IMR-90 (cell line): Measurements from ENCODE around the gene PHF11. TPM values are rescaled to one million over a fixed set of nuclear protein-coding genes. Genes with fewer than 3 reads are reported as not detected.

Experiments
- ATAC-seq: fragments of 200-7000 bp; cut with Tn5 transposase; 2 replicates; pipeline ENCODE4 v1.9.1; 2020; ENCODE audit warnings: low read depth, mild to moderate bottlenecking, moderate library complexity
- BruUV-seq: library from RNA; stranded (reverse); fragments of 400-500 nt; replicated peaks from 2 replicates; lab custom pipeline; 2021; lab: Mats Ljungman, UMichigan
- CTCF ChIA-PET: fragments of 300-600 bp; formaldehyde crosslinking; extraction: SDS; loops from one replicate; lab custom pipeline; 2021; ENCODE audit warnings: antibody characterized with exemption; lab: Yijun Ruan, JAX
- POLR2A ChIA-PET: fragments of 300-600 bp; sonication (Branson Sonifier 250); formaldehyde crosslinking; loops from one replicate; lab custom pipeline; 2022; ENCODE audit warnings: antibody characterized with exemption; ENCODE audit not compliant: unreplicated experiment; lab: Charles Lee
- DNase-seq: peaks from one replicate; pipeline ENCODE4 v3.0.0; 2013
- H2AFZ ChIP-seq: replicated peaks from 2 replicates; pipeline ENCODE3; 2013; ENCODE audit warnings: low read length, mild to moderate bottlenecking; ENCODE audit not compliant: poor library complexity
- H2AK5ac ChIP-seq: 2 replicates; pipeline ENCODE4 v1.6.1; 2013; ENCODE audit warnings: low read depth, low read length, inconsistent platforms
- H2AK9ac ChIP-seq: replicated peaks from 2 replicates; pipeline ENCODE3; 2013; ENCODE audit warnings: mild to moderate bottlenecking, low read depth, low read length, moderate library complexity; ENCODE audit not compliant: poor library complexity
- H2BK120ac ChIP-seq: 2 replicates; pipeline ENCODE4 v1.6.1; 2013; ENCODE audit warnings: low read depth, low read length, inconsistent platforms
- H2BK15ac ChIP-seq: 3 replicates; pipeline ENCODE4 v1.6.1; 2013; ENCODE audit warnings: low read depth, low read length, inconsistent platforms
- H2BK20ac ChIP-seq: 2 replicates; pipeline ENCODE4 v1.6.1; 2013; ENCODE audit warnings: low read depth, mild to moderate bottlenecking, inconsistent platforms, low read length, moderate library complexity
- H2BK5ac ChIP-seq: 2 replicates; pipeline ENCODE4 v1.6.1; 2013; ENCODE audit warnings: mild to moderate bottlenecking, low read depth, low read length, inconsistent platforms; ENCODE audit not compliant: poor library complexity, severe bottlenecking
- H3K14ac ChIP-seq: replicated peaks from 2 replicates; pipeline ENCODE4 v1.6.1; 2013; ENCODE audit warnings: low read depth, low read length, inconsistent platforms
- H3K18ac ChIP-seq: 2 replicates; pipeline ENCODE4 v1.6.1; 2013; ENCODE audit warnings: low read depth, low read length, control low read depth
- H3K23ac ChIP-seq: 2 replicates; pipeline ENCODE4 v1.6.1; 2013; ENCODE audit warnings: low read depth, low read length, inconsistent platforms
- H3K27ac ChIP-seq: 2 replicates; pipeline ENCODE4 v1.5.1; 2013; ENCODE audit warnings: mild to moderate bottlenecking, control low read depth, low read length; ENCODE audit not compliant: insufficient read depth
- H3K27me3 ChIP-seq: 2 replicates; pipeline ENCODE4 v1.6.1; 2013; ENCODE audit warnings: low read length; ENCODE audit not compliant: control insufficient read depth, insufficient read depth
- H3K36me3 ChIP-seq: 2 replicates; pipeline ENCODE4 v1.6.1; 2013; ENCODE audit warnings: low read length, mixed read lengths; ENCODE audit not compliant: control insufficient read depth, insufficient read depth
- H3K4ac ChIP-seq: 2 replicates; pipeline ENCODE4 v1.6.1; 2013; ENCODE audit warnings: low read depth, low read length, inconsistent platforms
- H3K4me1 ChIP-seq: 2 replicates; pipeline ENCODE4 v1.6.1; 2013; ENCODE audit warnings: low read length, mixed read lengths; ENCODE audit not compliant: control insufficient read depth, insufficient read depth
- H3K4me2 ChIP-seq: 2 replicates; pipeline ENCODE4 v1.6.1; 2013; ENCODE audit warnings: low read depth, mild to moderate bottlenecking, control low read depth, low read length, moderate library complexity
- H3K4me3 ChIP-seq: 2 replicates; pipeline ENCODE4 v1.5.1; 2013; ENCODE audit warnings: low read depth, mild to moderate bottlenecking, control low read depth, low read length, moderate library complexity; ENCODE audit not compliant: insufficient read depth
- H3K56ac ChIP-seq: 2 replicates; pipeline ENCODE4 v1.6.1; 2013; ENCODE audit warnings: low read length, inconsistent platforms; ENCODE audit not compliant: insufficient read depth; ENCODE audit errors: extremely low read depth
- H3K79me1 ChIP-seq, 2 experiments: 2 replicates each; pipeline ENCODE4 v1.6.1; 2013; ENCODE audit warnings: low read length in 2 of 2, inconsistent platforms in 1 of 2, low read depth in 1 of 2
- H3K9ac ChIP-seq: 2 replicates; pipeline ENCODE4 v1.6.1; 2013; ENCODE audit warnings: low read depth, low read length, control low read depth
- H3K9me1 ChIP-seq: 2 replicates; pipeline ENCODE4 v1.6.1; 2013; ENCODE audit warnings: low read length, inconsistent platforms; ENCODE audit not compliant: insufficient read depth
- H3K9me3 ChIP-seq: 2 replicates; pipeline ENCODE4 v1.6.1; 2013; ENCODE audit warnings: low read length; ENCODE audit not compliant: control insufficient read depth, insufficient read depth
- H4K20me1 ChIP-seq: 2 replicates; pipeline ENCODE4 v1.6.1; 2013; ENCODE audit warnings: low read length, inconsistent platforms; ENCODE audit not compliant: insufficient read depth
- H4K5ac ChIP-seq: 2 replicates; pipeline ENCODE4 v1.6.1; 2013; ENCODE audit warnings: mild to moderate bottlenecking, low read depth, low read length, control low read depth
- H4K8ac ChIP-seq, 2 experiments: 2 replicates each; pipeline ENCODE4 v1.6.1; 2013; ENCODE audit warnings: low read depth in 2 of 2, low read length in 2 of 2, control low read depth in 1 of 2, inconsistent platforms in 1 of 2
- H4K91ac ChIP-seq: 2 replicates; pipeline ENCODE4 v1.6.1; 2013; ENCODE audit warnings: low read depth, low read length, inconsistent platforms; ENCODE audit not compliant: insufficient read depth
- CHD1 ChIP-seq: IDR thresholded peaks from 2 replicates; pipeline ENCODE4 v1.6.1; 2012; ENCODE audit warnings: low read depth, low read length, improper control_type of control experiment
- FOS ChIP-seq: fragments of 150-350 bp; IDR thresholded peaks from 2 replicates; pipeline ENCODE4 v1.6.1; 2016; ENCODE audit warnings: low read depth, low read length
- POLR2A ChIP-seq: IDR thresholded peaks from 2 replicates; pipeline ENCODE4 v1.6.1; 2012; ENCODE audit warnings: mild to moderate bottlenecking, low read depth, low read length
- RAD21 ChIP-seq: IDR thresholded peaks from 2 replicates; pipeline ENCODE4 v1.6.1; 2012; ENCODE audit warnings: low read length, improper control_type of control experiment
- SMC3 ChIP-seq: fragments of 150-350 bp; IDR thresholded peaks from 2 replicates; pipeline ENCODE4 v1.6.1; 2016; ENCODE audit warnings: low read depth, mild to moderate bottlenecking, antibody characterized with exemption, low read length, moderate library complexity
- WGBS, 2 experiments: methylation state at CpG; one replicate each; pipeline versions ENCODE4 v1.1.5 to v1.1.7; 2013; ENCODE audit warnings: missing lambda C conversion rate in 2 of 2; ENCODE audit not compliant: insufficient read length in 1 of 2; ENCODE audit errors: extremely low coverage in 2 of 2; 5-methylcytosine and 5-hydroxymethylcytosine counted together
- dilution Hi-C: fragments of 300-500 bp; cut with HindIII; formaldehyde crosslinking; loops from one replicate; pipeline ENCODE4 v1.14.3; 2018; ENCODE audit warnings: low sequenced_read_pairs; ENCODE audit not compliant: unreplicated experiment
- in situ Hi-C: fragments of 300-500 bp; cut with MboI; formaldehyde crosslinking; loops from 3 replicates; pipeline ENCODE4 v1.14.3; 2019; ENCODE audit warnings: low sequenced_read_pairs, inconsistent platforms, mixed read lengths
- intact Hi-C: fragments of 100-400 bp; cut with micrococcal nuclease; formaldehyde crosslinking; loops from 2 replicates; pipeline ENCODE4 v1.10.0; 2022
- polyA plus RNA-seq, 3 experiments: library from polyadenylated mRNA; depleted of rRNA; stranded (reverse); fragments of >200 nt; gene quantifications; 2 replicates each; pipeline ENCODE4 v1.2.3, GENCODE V29; 2012; ENCODE audit warnings: low replicate concordance in 1 of 3
- total RNA-seq: library from RNA; depleted of rRNA; stranded (reverse); fragments of >200 nt; gene quantifications from 2 replicates; pipeline ENCODE4 v1.2.3, GENCODE V29; 2012
- TF ChIP-seq, protein P1 (sequence below): conservative IDR thresholded peaks from 2 replicates; pipeline ENCODE4 v1.5.1; 2012; ENCODE audit warnings: mild to moderate bottlenecking, low read depth, low read length, improper control_type of control experiment
- TF ChIP-seq, protein P2 (sequence below): fragments of 150-350 bp; IDR thresholded peaks from 2 replicates; pipeline ENCODE4 v1.6.1; 2017; ENCODE audit warnings: mild to moderate bottlenecking, antibody characterized with exemption, low read length, low read depth

Gene PHF11
- total and polyA plus RNA-seq, 2 of the 4 experiments (the other 2 are of a cell fraction) = 3.9 to 15.4 TPM

DNA sequence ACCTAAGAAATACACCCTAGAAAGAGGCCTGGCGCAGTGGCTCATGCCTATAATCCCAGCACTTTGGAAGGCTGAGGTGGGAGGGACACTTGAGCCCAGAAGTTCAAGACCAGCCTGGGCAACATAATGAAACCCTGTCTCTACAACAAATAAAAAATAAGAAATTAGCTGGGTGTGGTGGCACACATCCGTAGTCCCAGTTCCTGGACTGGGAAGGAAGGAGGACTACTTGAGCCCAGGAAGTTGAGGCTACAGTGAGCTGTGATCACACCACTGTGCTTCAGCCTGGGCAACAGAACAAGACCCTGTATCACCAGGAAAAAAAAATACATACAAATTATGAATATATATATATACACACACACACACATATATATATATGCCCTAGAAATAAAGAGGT, 42.7 kb downstream of the PHF11 start:
- no peak overlapping the region for H3K56ac ChIP-seq
- in situ Hi-C loops = no loop called here
- DNase-seq = no peak
- peaks cover 17% of the 10 kb centered on the region for H3K36me3 ChIP-seq
- H3K14ac ChIP-seq = no peak overlapping the region
- no peaks in the 10 kb centered on the region for H3K4me1 ChIP-seq
- peaks cover 0 to 3% of the 10 kb centered on the region in 2 experiments; a peak in 1 of 4 replicates for H3K79me1 ChIP-seq
- H2AK5ac ChIP-seq = no peak overlapping the region
- H2AK9ac ChIP-seq = no peak overlapping the region
- H3K9me1 ChIP-seq = peaks cover 7% of the 10 kb centered on the region
- no peak overlapping the region for H2BK15ac ChIP-seq
- CTCF ChIA-PET = no interaction called here
- POLR2A ChIA-PET = interaction anchor here (0.7 kb wide), 1 partner anchor 43 kb away, joined by 4 read pairs; the partner anchor contains the start of gene PHF11
- ATAC-seq = no peak
- no peak overlapping the region for H3K9ac ChIP-seq
- no peak overlapping the region for H2BK5ac ChIP-seq
- no peaks in the 10 kb centered on the region for H3K9me3 ChIP-seq
- H3K4ac ChIP-seq = no peak overlapping the region
- WGBS, 2 experiments = no CpG with 5 or more reads among the region's 2 CpGs
- H4K91ac ChIP-seq = no peak overlapping the region
- H3K23ac ChIP-seq = no peak overlapping the region
- dilution Hi-C loops = no loop called here
- no peak overlapping the region for H4K8ac ChIP-seq
- H3K27ac ChIP-seq = no peak overlapping the region
- no peak overlapping the region for H3K4me3 ChIP-seq
- no peak overlapping the region for H3K18ac ChIP-seq
- no peaks in the 10 kb centered on the region for H3K27me3 ChIP-seq
- intact Hi-C loops = no loop called here
- no peak overlapping the region for H2BK20ac ChIP-seq
- H2BK120ac ChIP-seq = no peak overlapping the region
- TF ChIP-seq FOS = no peak
- TF ChIP-seq SMC3 = no peak
- TF ChIP-seq POLR2A = no peak
- TF ChIP-seq RAD21 = no peak
- TF ChIP-seq, protein P1, sequence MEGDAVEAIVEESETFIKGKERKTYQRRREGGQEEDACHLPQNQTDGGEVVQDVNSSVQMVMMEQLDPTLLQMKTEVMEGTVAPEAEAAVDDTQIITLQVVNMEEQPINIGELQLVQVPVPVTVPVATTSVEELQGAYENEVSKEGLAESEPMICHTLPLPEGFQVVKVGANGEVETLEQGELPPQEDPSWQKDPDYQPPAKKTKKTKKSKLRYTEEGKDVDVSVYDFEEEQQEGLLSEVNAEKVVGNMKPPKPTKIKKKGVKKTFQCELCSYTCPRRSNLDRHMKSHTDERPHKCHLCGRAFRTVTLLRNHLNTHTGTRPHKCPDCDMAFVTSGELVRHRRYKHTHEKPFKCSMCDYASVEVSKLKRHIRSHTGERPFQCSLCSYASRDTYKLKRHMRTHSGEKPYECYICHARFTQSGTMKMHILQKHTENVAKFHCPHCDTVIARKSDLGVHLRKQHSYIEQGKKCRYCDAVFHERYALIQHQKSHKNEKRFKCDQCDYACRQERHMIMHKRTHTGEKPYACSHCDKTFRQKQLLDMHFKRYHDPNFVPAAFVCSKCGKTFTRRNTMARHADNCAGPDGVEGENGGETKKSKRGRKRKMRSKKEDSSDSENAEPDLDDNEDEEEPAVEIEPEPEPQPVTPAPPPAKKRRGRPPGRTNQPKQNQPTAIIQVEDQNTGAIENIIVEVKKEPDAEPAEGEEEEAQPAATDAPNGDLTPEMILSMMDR = no peak
- TF ChIP-seq CHD1 = no peak
- TF ChIP-seq, protein P2, sequence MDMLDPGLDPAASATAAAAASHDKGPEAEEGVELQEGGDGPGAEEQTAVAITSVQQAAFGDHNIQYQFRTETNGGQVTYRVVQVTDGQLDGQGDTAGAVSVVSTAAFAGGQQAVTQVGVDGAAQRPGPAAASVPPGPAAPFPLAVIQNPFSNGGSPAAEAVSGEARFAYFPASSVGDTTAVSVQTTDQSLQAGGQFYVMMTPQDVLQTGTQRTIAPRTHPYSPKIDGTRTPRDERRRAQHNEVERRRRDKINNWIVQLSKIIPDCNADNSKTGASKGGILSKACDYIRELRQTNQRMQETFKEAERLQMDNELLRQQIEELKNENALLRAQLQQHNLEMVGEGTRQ = no peak
- no peak overlapping the region for H3K4me2 ChIP-seq
- no peaks in the 10 kb centered on the region for H4K20me1 ChIP-seq
- no TSS peak for BruUV-seq
- H2AFZ ChIP-seq = no peak overlapping the region
- no peak overlapping the region for H4K5ac ChIP-seq
